Activated CD4-positive, alpha-beta T cell treated with anti-CD3 and anti-CD28 coated beads, Interleukin-10, Interleukin-2, amounts not matched to agents 100 ng/mL and 50 ng/mL, durations not matched to agents 16 hours and 8 hours (primary cell): ENCODE measurements around the gene PTPRN2.

Experiments
- DNase-seq: peaks from one replicate; pipeline ENCODE4 v3.0.0-alpha.2; 2020

The PTPRN2 gene

GRCh38 chr7:158031867-158032308, 555.7 kb downstream of the PTPRN2 start:
- no peak for DNase-seq

- DNase-seq: no peak
Observed at GRCh38 chr7:158030566-158030965, 557.1 kb downstream of the PTPRN2 start.

- DNase-seq: no peak
Observed at GRCh38 chr7:158030071-158030470, 557.6 kb downstream of the PTPRN2 start.

- no peak for DNase-seq
Observed at GRCh38 chr7:158029509-158029908, 558.1 kb downstream of the PTPRN2 start.

- no peak for DNase-seq
Observed at GRCh38 chr7:158028971-158029370, 558.7 kb downstream of the PTPRN2 start.

- DNase-seq: no peak
Observed at GRCh38 chr7:158028290-158028941, 559.2 kb downstream of the PTPRN2 start.

GRCh38 chr7:158027646-158028045, 560.0 kb downstream of the PTPRN2 start:
- DNase-seq: no peak

- no peak for DNase-seq
Observed at GRCh38 chr7:158026636-158027265, 560.9 kb downstream of the PTPRN2 start.

GRCh38 chr7:158025686-158026600, 561.7 kb downstream of the PTPRN2 start:
- DNase-seq: no peak

GRCh38 chr7:158024881-158025280, 562.7 kb downstream of the PTPRN2 start:
- DNase-seq: no peak

GRCh38 chr7:158024351-158024715, 563.3 kb downstream of the PTPRN2 start:
- DNase-seq: no peak

- no peak for DNase-seq
Observed at GRCh38 chr7:158023681-158024350, 563.8 kb downstream of the PTPRN2 start.

GRCh38 chr7:158023157-158023556, 564.5 kb downstream of the PTPRN2 start:
- DNase-seq: no peak

GRCh38 chr7:158022601-158023000, 565.0 kb downstream of the PTPRN2 start:
- no peak for DNase-seq

- no peak for DNase-seq
Observed at GRCh38 chr7:158021836-158022235, 565.8 kb downstream of the PTPRN2 start.

- no peak for DNase-seq
Observed at GRCh38 chr7:158020706-158021095, 566.9 kb downstream of the PTPRN2 start.

GRCh38 chr7:158019726-158020705, 567.6 kb downstream of the PTPRN2 start:
- no peak for DNase-seq

- DNase-seq: no peak
Observed at GRCh38 chr7:158018971-158019645, 568.5 kb downstream of the PTPRN2 start.

GRCh38 chr7:158018098-158018762, 569.4 kb downstream of the PTPRN2 start:
- DNase-seq: no peak
